GM19025 (cell line): ENCODE data around the gene ECEL1.
"Not testable (repeated sequence)": the region's sequence is repeated elsewhere in the genome, so short reads cannot be mapped to it uniquely, and the experiment has no call there.

Experiments used
- ATAC-seq: cut with Tn5 transposase; IDR thresholded peaks from one replicate; pipeline ENCODE4 v1.9.1; 2021; ENCODE audit warnings: mild to moderate bottlenecking, low read depth, moderate library complexity; ENCODE audit not compliant: unreplicated experiment

ECEL1 gene

GRCh38 chr2:232487385-232488096, at the start of gene ECEL1:
Gene ECEL1 (minus strand): TSS chr2:232487834. CDS start chr2:232486653, 1,181 bp downstream.
- no peak for ATAC-seq

- no peak for ATAC-seq
Measured at GRCh38 chr2:232537079-232537478, 49.4 kb upstream of the ECEL1 start.

- no peak for ATAC-seq
Measured at GRCh38 chr2:232535761-232536530, 48.3 kb upstream of the ECEL1 start.

GRCh38 chr2:232534940-232535651, 47.5 kb upstream of the ECEL1 start:
- no peak for ATAC-seq

- ATAC-seq = no peak
Measured at GRCh38 chr2:232533944-232534710, 46.5 kb upstream of the ECEL1 start.

- not testable (repeated sequence) for ATAC-seq
Measured at GRCh38 chr2:232532821-232533220, 45.2 kb upstream of the ECEL1 start.

GRCh38 chr2:232532419-232532818, 44.8 kb upstream of the ECEL1 start:
- ATAC-seq = no peak

GRCh38 chr2:232530626-232531260, 43.1 kb upstream of the ECEL1 start:
- no peak for ATAC-seq

- ATAC-seq = no peak
Measured at GRCh38 chr2:232529806-232530547, 42.3 kb upstream of the ECEL1 start.

- ATAC-seq = no peak
Measured at GRCh38 chr2:232528746-232529460, 41.3 kb upstream of the ECEL1 start.

- no peak for ATAC-seq
Measured at GRCh38 chr2:232527905-232528470, 40.4 kb upstream of the ECEL1 start.

- ATAC-seq = no peak
Measured at GRCh38 chr2:232526372-232526941, 38.8 kb upstream of the ECEL1 start.

GRCh38 chr2:232525791-232526371, 38.2 kb upstream of the ECEL1 start, which contains the start of gene CHRND:
Gene CHRND (plus strand): TSS chr2:232526160. CDS start chr2:232526216, 56 bp downstream.
- no peak for ATAC-seq

- no peak for ATAC-seq
Measured at GRCh38 chr2:232525199-232525598, 37.6 kb upstream of the ECEL1 start.

- ATAC-seq = no peak
Measured at GRCh38 chr2:232524771-232525170, 37.1 kb upstream of the ECEL1 start.

GRCh38 chr2:232523682-232524597, 36.3 kb upstream of the ECEL1 start:
- ATAC-seq = no peak

GRCh38 chr2:232523402-232523681, 35.7 kb upstream of the ECEL1 start:
- no peak for ATAC-seq
